GM10266 (cell line): ENCODE data around the gene GLT8D2.

Source experiments
- DNase-seq: peaks from one replicate; pipeline ENCODE4 v3.0.0; 2012; ENCODE audit errors: extremely low spot score
- CTCF ChIP-seq: IDR thresholded peaks from 2 replicates; pipeline ENCODE4 v1.5.1; 2012; ENCODE audit warnings: mild to moderate bottlenecking, low read depth; ENCODE audit not compliant: control insufficient read depth, insufficient read depth; ENCODE audit errors: missing control alignments

The GLT8D2 gene

GRCh38 chr12:104060791-104061190 lies 10.8 kb upstream of the GLT8D2 start:
- TF ChIP-seq CTCF, result no peak

GRCh38 chr12:104059963-104060362 lies 10.0 kb upstream of the GLT8D2 start:
- TF ChIP-seq CTCF, result no peak
- DNase-seq, result no peak

More at GRCh38 chr12:104060791-104061190, 10.8 kb upstream of the GLT8D2 start:
- no peak for DNase-seq

GRCh38 chr12:104058802-104059201 lies 8.8 kb upstream of the GLT8D2 start:
- no peak for TF ChIP-seq CTCF

GRCh38 chr12:104057771-104058197 lies 7.8 kb upstream of the GLT8D2 start:
- TF ChIP-seq CTCF, result peak; percentile 75
- DNase-seq, result peak; percentile 34

More at GRCh38 chr12:104058802-104059201, 8.8 kb upstream of the GLT8D2 start:
- no peak for DNase-seq

GRCh38 chr12:104056419-104056972 lies 6.5 kb upstream of the GLT8D2 start:
- no peak for DNase-seq
- no peak for TF ChIP-seq CTCF

- no peak for DNase-seq
- no peak for TF ChIP-seq CTCF
Measured at GRCh38 chr12:104055686-104056388, 5.8 kb upstream of the GLT8D2 start.

- DNase-seq, result no peak
- no peak for TF ChIP-seq CTCF
Measured at GRCh38 chr12:104054681-104055346, 4.8 kb upstream of the GLT8D2 start.
